Measurements from ENCODE around the gene FAM163B.

The FAM163B gene

GRCh38 chr9:133580419-133580738 lies 28.8 kb downstream of the FAM163B start:
- no peak for DNase-seq

- DNase-seq: no peak
These were observed 29.4 kb downstream of the FAM163B start for GRCh38 chr9:133579601-133580418.

- no peak for DNase-seq
These were observed 30.4 kb downstream of the FAM163B start for GRCh38 chr9:133578524-133579441.

GRCh38 chr9:133577737-133578112 lies 31.5 kb downstream of the FAM163B start:
- no peak for DNase-seq

- DNase-seq: no peak
These were observed 32.1 kb downstream of the FAM163B start for GRCh38 chr9:133576875-133577736.

- DNase-seq: no peak
These were observed 32.9 kb downstream of the FAM163B start for GRCh38 chr9:133576031-133576874.

- no peak for DNase-seq
These were observed 33.8 kb downstream of the FAM163B start for GRCh38 chr9:133575186-133576030.

- no peak for DNase-seq
These were observed 34.4 kb downstream of the FAM163B start for GRCh38 chr9:133574771-133575170.

GRCh38 chr9:133573791-133574515 lies 35.2 kb downstream of the FAM163B start:
- DNase-seq: no peak

GRCh38 chr9:133572821-133573361 lies 36.3 kb downstream of the FAM163B start:
- DNase-seq: no peak

- DNase-seq: no peak
These were observed 37.1 kb downstream of the FAM163B start for GRCh38 chr9:133571896-133572595.

- DNase-seq: no peak
These were observed 37.7 kb downstream of the FAM163B start for GRCh38 chr9:133571391-133571890.

- DNase-seq: no peak
These were observed 38.5 kb downstream of the FAM163B start for GRCh38 chr9:133570691-133571080.

GRCh38 chr9:133569891-133570690 lies 39.1 kb downstream of the FAM163B start:
- DNase-seq: no peak

- DNase-seq: no peak
These were observed 39.9 kb downstream of the FAM163B start for GRCh38 chr9:133569121-133569785.

GRCh38 chr9:133568186-133568585 lies 41.0 kb downstream of the FAM163B start:
- no peak for DNase-seq

- DNase-seq: no peak
These were observed 42.4 kb downstream of the FAM163B start for GRCh38 chr9:133566817-133567216.

- no peak for DNase-seq
These were observed 42.8 kb downstream of the FAM163B start for GRCh38 chr9:133566382-133566781.
